GM12878 (cell line): ENCODE data around the gene GNAQ. TPM values are rescaled to one million over a fixed set of nuclear protein-coding genes. Genes with fewer than 3 reads are reported as not detected.
A peak's percentile ranks its signal among the peaks of the same experiment; 100 is the strongest.

ENCODE experiments used
- ATAC-seq: fragments of 200-7000 bp; cut with Tn5 transposase; 3 replicates; pipeline ENCODE4 v1.9.1; 2020; ENCODE audit warnings: mild to moderate bottlenecking, moderate library complexity
- BruUV-seq: library from RNA; stranded (reverse); fragments of 400-500 nt; replicated peaks from 2 replicates; lab custom pipeline; 2021; lab: Mats Ljungman, UMichigan
- CTCF ChIA-PET: fragments of 300-600 bp; sonication (Branson Sonifier 250); formaldehyde crosslinking; extraction: SDS; loops from one replicate; lab custom pipeline; 2021; ENCODE audit warnings: inconsistent platforms; lab: Yijun Ruan, JAX
- POLR2A ChIA-PET: fragments of 350-600 bp; formaldehyde crosslinking; extraction: SDS; loops from one replicate; lab custom pipeline; 2021; ENCODE audit warnings: inconsistent platforms; lab: Charles Lee
- RAD21 ChIA-PET: fragments of 300-600 bp; sonication (Branson Sonifier 250); formaldehyde crosslinking; loops from one replicate; lab custom pipeline; 2023; ENCODE audit warnings: antibody characterized with exemption; ENCODE audit not compliant: unreplicated experiment; lab: Charles Lee
- SMC1A ChIA-PET: fragments of 300-600 bp; sonication (Branson Sonifier 250); formaldehyde crosslinking; loops from one replicate; lab custom pipeline; 2023; ENCODE audit not compliant: unreplicated experiment, uncharacterized antibody; lab: Charles Lee
- DNase-seq: peaks from one replicate; pipeline ENCODE4 v3.0.0-alpha.2; 2011; ENCODE audit warnings: low read depth, low spot score
- FAIRE-seq: peaks from 3 replicates; lab custom pipeline; 2011; peaks lifted over from hg19 to GRCh38; lab: Jason Lieb, UNC
- H2AFZ ChIP-seq: 2 replicates; pipeline ENCODE4 v1.6.0; 2011; ENCODE audit warnings: low read depth, low read length, control low read depth; ENCODE audit not compliant: control insufficient read depth
- H3K27ac ChIP-seq: 2 replicates; pipeline ENCODE4 v1.5.1; 2011; ENCODE audit warnings: control low read depth; ENCODE audit not compliant: control insufficient read depth, insufficient read depth
- H3K27me3 ChIP-seq, 2 experiments: replicated peaks in 1 of 2; 2 replicates each; pipeline versions ENCODE4 v1.6.0 to v1.6.1; 2011; ENCODE audit warnings: low read length in 1 of 2; ENCODE audit not compliant: control insufficient read depth in 2 of 2, insufficient read depth in 2 of 2
- H3K36me3 ChIP-seq, 2 experiments: 2 replicates each; pipeline ENCODE4 v1.5.1; 2011; ENCODE audit warnings: low read length in 1 of 2; ENCODE audit not compliant: control insufficient read depth in 2 of 2, insufficient read depth in 2 of 2
- H3K4me1 ChIP-seq: 2 replicates; pipeline ENCODE4 v1.6.1; 2011; ENCODE audit warnings: mild to moderate bottlenecking, low read length, moderate library complexity, mixed read lengths; ENCODE audit not compliant: control insufficient read depth, insufficient read depth
- H3K4me2 ChIP-seq: 2 replicates; pipeline ENCODE4 v1.6.0; 2011; ENCODE audit warnings: control low read depth; ENCODE audit not compliant: control insufficient read depth, insufficient read depth
- H3K4me3 ChIP-seq: fragments of 200-600 bp; sonication (generic); 2 replicates; pipeline ENCODE4 v1.5.1; 2016
- H3K79me2 ChIP-seq: 2 replicates; pipeline ENCODE4 v1.6.0; 2011; ENCODE audit warnings: low read length; ENCODE audit not compliant: control insufficient read depth, insufficient read depth
- H3K9ac ChIP-seq: 2 replicates; pipeline ENCODE4 v1.8.0; 2011; ENCODE audit warnings: low read length, control low read depth, mixed read lengths; ENCODE audit not compliant: control insufficient read depth, insufficient read depth
- H3K9me3 ChIP-seq: replicated peaks from 3 replicates; pipeline ENCODE4 v1.5.1; 2011; ENCODE audit warnings: mild to moderate bottlenecking, low read length; ENCODE audit not compliant: control insufficient read depth, insufficient read depth
- H4K20me1 ChIP-seq: 2 replicates; pipeline ENCODE4 v1.6.0; 2011; ENCODE audit not compliant: control insufficient read depth, insufficient read depth
- ATF7 ChIP-seq: fragments of 450-650 bp; IDR thresholded peaks from 2 replicates; pipeline ENCODE4 v1.6.1; 2016; ENCODE audit warnings: low read depth, mild to moderate bottlenecking
- BCL11A ChIP-seq: IDR thresholded peaks from 2 replicates; pipeline ENCODE4 v1.6.1; 2011; ENCODE audit warnings: low read depth, low read length
- BMI1 ChIP-seq: fragments of 450-650 bp; IDR thresholded peaks from 2 replicates; pipeline ENCODE4 v1.6.1; 2016; ENCODE audit warnings: mild to moderate bottlenecking, moderate library complexity, borderline replicate concordance
- CHD2 ChIP-seq: IDR thresholded peaks from 2 replicates; pipeline ENCODE4 v1.6.1; 2011; ENCODE audit warnings: low read depth, low read length, improper control_type of control experiment, borderline replicate concordance
- DPF2 ChIP-seq: fragments of 450-650 bp; IDR thresholded peaks from 2 replicates; pipeline ENCODE4 v1.6.1; 2017; ENCODE audit warnings: mild to moderate bottlenecking
- EP300 ChIP-seq, 2 experiments: fragments of 150-350 bp in 1 of 2; IDR thresholded peaks; 2 replicates each; pipeline ENCODE4 v1.6.1; 2011 to 2012; ENCODE audit warnings: low read depth in 2 of 2, low read length in 2 of 2, borderline replicate concordance in 1 of 2, improper control_type of control experiment in 1 of 2, inconsistent platforms in 1 of 2; ENCODE audit not compliant: control insufficient read depth in 1 of 2
- ESRRA ChIP-seq: IDR thresholded peaks from 2 replicates; pipeline ENCODE4 v1.6.1; 2012; ENCODE audit warnings: mild to moderate bottlenecking, low read length, improper control_type of control experiment
- GATAD2B ChIP-seq: fragments of 450-650 bp; conservative IDR thresholded peaks from 2 replicates; pipeline ENCODE4 v1.6.1; 2017; ENCODE audit warnings: low read depth, mild to moderate bottlenecking, moderate library complexity
- HDGF ChIP-seq: fragments of 450-650 bp; IDR thresholded peaks from 2 replicates; pipeline ENCODE4 v1.6.1; 2016; ENCODE audit warnings: antibody characterized with exemption
- IKZF1 ChIP-seq: fragments of 450-650 bp; conservative IDR thresholded peaks from 2 replicates; pipeline ENCODE4 v1.6.1; 2017; ENCODE audit warnings: antibody characterized with exemption, mild to moderate bottlenecking
- IRF4 ChIP-seq: IDR thresholded peaks from 2 replicates; pipeline ENCODE4 v1.6.1; 2011; ENCODE audit warnings: low read depth, low read length
- MEF2B ChIP-seq: fragments of 450-650 bp; IDR thresholded peaks from 2 replicates; pipeline ENCODE4 v1.6.1; 2018; ENCODE audit warnings: mild to moderate bottlenecking, moderate library complexity; ENCODE audit not compliant: partially characterized antibody, poor library complexity, severe bottlenecking
- MYC ChIP-seq: IDR thresholded peaks from 2 replicates; pipeline ENCODE4 v1.6.1; 2011; ENCODE audit warnings: mild to moderate bottlenecking, low read length, moderate library complexity, inconsistent platforms; ENCODE audit not compliant: insufficient read depth, insufficient replicate concordance, insufficient read length, severe bottlenecking
- RAD51 ChIP-seq: fragments of 450-650 bp; IDR thresholded peaks from 2 replicates; pipeline ENCODE4 v1.6.1; 2016; ENCODE audit warnings: moderate library complexity, mild to moderate bottlenecking, inconsistent platforms
- RB1 ChIP-seq: fragments of 450-650 bp; formaldehyde crosslinking; IDR thresholded peaks from 2 replicates; pipeline ENCODE4 v1.6.1; 2017; ENCODE audit warnings: mild to moderate bottlenecking, borderline replicate concordance
- SMAD1 ChIP-seq: fragments of 450-650 bp; IDR thresholded peaks from 2 replicates; pipeline ENCODE4 v1.6.1; 2018; ENCODE audit warnings: mild to moderate bottlenecking, low read depth; ENCODE audit not compliant: partially characterized antibody
- SREBF2 ChIP-seq: IDR thresholded peaks from 2 replicates; pipeline ENCODE4 v1.6.1; 2012; ENCODE audit warnings: mild to moderate bottlenecking, low read length
- TARDBP ChIP-seq: IDR thresholded peaks from 2 replicates; pipeline ENCODE4 v1.6.1; 2016; ENCODE audit warnings: borderline replicate concordance
- ZNF207 ChIP-seq: fragments of 450-650 bp; IDR thresholded peaks from 2 replicates; pipeline ENCODE4 v1.6.1; 2014; ENCODE audit warnings: antibody characterized with exemption, mild to moderate bottlenecking, borderline replicate concordance
- ZNF217 ChIP-seq: fragments of 450-650 bp; IDR thresholded peaks from 2 replicates; pipeline ENCODE4 v1.6.1; 2017; ENCODE audit warnings: antibody characterized with exemption, mild to moderate bottlenecking
- WGBS: methylation state at CpG from one replicate; pipeline ENCODE4 v1.1.6; 2016; ENCODE audit warnings: low lambda C conversion rate; ENCODE audit not compliant: insufficient replicate concordance, insufficient coverage; ENCODE audit errors: missing lambda C conversion rate; 5-methylcytosine and 5-hydroxymethylcytosine counted together
- in situ Hi-C: fragments of 300-500 bp; cut with MboI; formaldehyde crosslinking; loops from 9 replicates; pipeline ENCODE4 v1.14.3; 2018; ENCODE audit warnings: mixed read lengths
- intact Hi-C: fragments of 100-400 bp; cut with micrococcal nuclease; formaldehyde crosslinking; loops from one replicate; pipeline ENCODE4 v1.14.2; 2022; ENCODE audit not compliant: unreplicated experiment
- polyA plus RNA-seq, 11 experiments: library from polyadenylated mRNA; depleted of rRNA in 4 of 11; unstranded in 6 of 11; stranded (reverse) in 5 of 11; fragments of >200 nt; fragmentation: Nextera tagmentation in 4 of 11; fragmentation: Illumina TruSeq in 1 of 11; extraction: Ambion mirVana in 4 of 11; extraction: Trizol in 1 of 11; gene quantifications; 1 replicate in 1 of 11; 2 replicates in 10 of 11; pipeline versions ENCODE4 v1.2.1 to v1.2.3, GENCODE V29; 2011 to 2016; ENCODE audit warnings: inconsistent platforms in 2 of 11, missing spikeins in 2 of 11, low read depth in 1 of 11
- total RNA-seq, 4 experiments: library from RNA; depleted of rRNA in 3 of 4; stranded (reverse); fragments of >200 nt in 3 of 4; fragmentation: Illumina TruSeq in 1 of 4; extraction: Trizol in 1 of 4; gene quantifications; 2 replicates each; pipeline versions ENCODE4 v1.2.1 to v1.2.3, GENCODE V29; 2013 to 2021
- TF ChIP-seq, protein P1 (sequence below): IDR thresholded peaks from 2 replicates; pipeline ENCODE4 v1.6.1; 2012; ENCODE audit warnings: low read depth, low read length, improper control_type of control experiment
- TF ChIP-seq, protein P2 (sequence below), 3 experiments: IDR thresholded peaks in 2 of 3; conservative IDR thresholded peaks in 1 of 3; 2 replicates each; pipeline ENCODE4 v1.5.1; 2011; ENCODE audit warnings: low read depth in 3 of 3, low read length in 3 of 3, mild to moderate bottlenecking in 3 of 3, control low read depth in 2 of 3, moderate library complexity in 2 of 3, inconsistent platforms in 1 of 3, mixed read lengths in 1 of 3; ENCODE audit not compliant: control insufficient read depth in 2 of 3, insufficient read depth in 1 of 3; ENCODE audit errors: extremely low read depth in 1 of 3

Gene GNAQ
- total and polyA plus RNA-seq, 10 of the 15 experiments (the other 5 are each of a cell fraction or from before 2014, with no cell fraction given), result 0.15 to 47.2 (median 0.49) TPM

DNA sequence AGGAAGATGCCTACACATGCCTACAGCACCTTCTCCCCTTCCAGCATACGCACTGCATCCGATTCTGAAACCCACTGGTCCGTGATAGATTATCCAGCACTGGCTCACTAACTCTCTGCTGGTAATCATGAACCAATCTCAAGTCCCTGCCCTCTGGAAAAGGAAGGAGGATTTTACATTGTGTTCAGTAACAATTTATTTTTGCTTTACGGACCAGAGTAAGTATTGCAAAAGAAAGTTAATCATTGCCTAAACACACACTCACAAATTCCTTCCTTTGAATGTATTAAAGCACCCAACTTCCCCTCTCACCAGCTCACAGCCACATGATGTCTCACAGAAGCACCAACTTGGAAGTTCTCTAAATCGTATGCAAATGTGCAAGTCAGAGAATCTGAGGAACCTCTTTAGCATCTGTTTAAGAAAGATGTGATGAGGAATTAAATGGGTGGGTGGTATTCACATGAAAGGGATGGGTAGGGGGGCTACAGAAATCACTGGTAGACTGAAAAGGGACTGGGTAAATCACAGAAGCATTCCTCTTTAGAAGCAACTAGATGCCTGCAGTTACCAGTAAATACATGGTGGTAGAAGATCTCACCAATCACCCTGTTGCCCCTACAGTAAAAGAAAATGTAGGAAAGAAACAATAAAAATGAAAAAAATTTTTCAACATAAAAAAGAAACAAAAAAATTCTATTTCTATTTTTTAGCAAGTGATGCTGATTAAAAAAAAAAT, 8.4 kb downstream of the GNAQ start:
- FAIRE-seq (no peak), DNase-seq (no peak), ATAC-seq (peak; percentile 54)
- in situ Hi-C loops, result no loop called here
- Histone ChIP-seq H3K27me3 (no peaks in the 10 kb centered on the region; a peak in 2 of 4 replicates), H4K20me1 (no peaks in the 10 kb centered on the region), H3K27ac (no peak overlapping the region), H3K4me2 (no peak overlapping the region), H3K79me2 (no peaks in the 10 kb centered on the region), H3K9ac (no peak overlapping the region), H3K9me3 (no peaks in the 10 kb centered on the region), H3K36me3 (no peaks in the 10 kb centered on the region), H3K4me1 (no peaks in the 10 kb centered on the region), H2AFZ (no peak overlapping the region), H3K4me3 (no peak overlapping the region)
- ChIA-PET SMC1A (interaction anchor here (1.0 to 4.5 kb wide), 4 partner anchors 12 to 253 kb away, joined by 3 to 26 read pairs (median 8); no protein-coding TSS in a partner anchor), CTCF (interaction anchor here (1.0 to 2.1 kb wide), 2 partner anchors 13 to 46 kb away, joined by 3 to 11 read pairs; no protein-coding TSS in a partner anchor), POLR2A (interaction anchor here (0.6 kb wide), 2 partner anchors 8 to 62 kb away, joined by 3 to 4 read pairs; no protein-coding TSS in a partner anchor), RAD21 (interaction anchor here (1.0 to 1.6 kb wide), 5 partner anchors 16 to 74 kb away, joined by 3 to 4 read pairs (median 3); no protein-coding TSS in a partner anchor)
- 3% methylated on average over 5 of the region's 5 CpGs for WGBS
- intact Hi-C loops, result no loop called here
- BruUV-seq, result no TSS peak
- TF ChIP-seq CHD2 (no peak), MEF2B (no peak), MYC (no peak), SREBF2 (no peak), EP300 (IDR thresholded peaks at IDR 0.05; ENCODE audit: borderline replicate concordance in 1 of 2, control insufficient read depth in 1 of 2, low read depth in 2 of 2, low read length in 2 of 2) (0 out of 4 replicates have a peak, but pooled peaks of 1 of the 2 experiments have one; percentile 11), DPF2 (0 out of 2 replicates have a peak, but pooled peaks have one; percentile 51), GATAD2B (0 out of 2 replicates have a peak, but pooled peaks have one; percentile 27), HDGF (no peak), TARDBP (no peak), ZNF207 (no peak), IKZF1 (no peak; the same call in none of the 2 replicates), IRF4 (no peak), BMI1 (peak; percentile 33; the same call in 1 of the 2 replicates), RAD51 (peak; percentile 40), RB1 (no peak), BCL11A (no peak), ATF7 (peak; percentile 30; the same call in 1 of the 2 replicates), ZNF217 (no peak), ESRRA (no peak), SMAD1 (no peak)
- TF ChIP-seq, protein P1, sequence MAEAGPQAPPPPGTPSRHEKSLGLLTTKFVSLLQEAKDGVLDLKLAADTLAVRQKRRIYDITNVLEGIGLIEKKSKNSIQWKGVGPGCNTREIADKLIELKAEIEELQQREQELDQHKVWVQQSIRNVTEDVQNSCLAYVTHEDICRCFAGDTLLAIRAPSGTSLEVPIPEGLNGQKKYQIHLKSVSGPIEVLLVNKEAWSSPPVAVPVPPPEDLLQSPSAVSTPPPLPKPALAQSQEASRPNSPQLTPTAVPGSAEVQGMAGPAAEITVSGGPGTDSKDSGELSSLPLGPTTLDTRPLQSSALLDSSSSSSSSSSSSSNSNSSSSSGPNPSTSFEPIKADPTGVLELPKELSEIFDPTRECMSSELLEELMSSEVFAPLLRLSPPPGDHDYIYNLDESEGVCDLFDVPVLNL, result no peak
- TF ChIP-seq, protein P2, sequence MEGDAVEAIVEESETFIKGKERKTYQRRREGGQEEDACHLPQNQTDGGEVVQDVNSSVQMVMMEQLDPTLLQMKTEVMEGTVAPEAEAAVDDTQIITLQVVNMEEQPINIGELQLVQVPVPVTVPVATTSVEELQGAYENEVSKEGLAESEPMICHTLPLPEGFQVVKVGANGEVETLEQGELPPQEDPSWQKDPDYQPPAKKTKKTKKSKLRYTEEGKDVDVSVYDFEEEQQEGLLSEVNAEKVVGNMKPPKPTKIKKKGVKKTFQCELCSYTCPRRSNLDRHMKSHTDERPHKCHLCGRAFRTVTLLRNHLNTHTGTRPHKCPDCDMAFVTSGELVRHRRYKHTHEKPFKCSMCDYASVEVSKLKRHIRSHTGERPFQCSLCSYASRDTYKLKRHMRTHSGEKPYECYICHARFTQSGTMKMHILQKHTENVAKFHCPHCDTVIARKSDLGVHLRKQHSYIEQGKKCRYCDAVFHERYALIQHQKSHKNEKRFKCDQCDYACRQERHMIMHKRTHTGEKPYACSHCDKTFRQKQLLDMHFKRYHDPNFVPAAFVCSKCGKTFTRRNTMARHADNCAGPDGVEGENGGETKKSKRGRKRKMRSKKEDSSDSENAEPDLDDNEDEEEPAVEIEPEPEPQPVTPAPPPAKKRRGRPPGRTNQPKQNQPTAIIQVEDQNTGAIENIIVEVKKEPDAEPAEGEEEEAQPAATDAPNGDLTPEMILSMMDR (IDR thresholded peaks at IDR 0.05 in 2 of 3, conservative IDR thresholded peaks at IDR 0.05 in 1 of 3; ENCODE audit: control insufficient read depth in 2 of 3, extremely low read depth in 1 of 3, insufficient read depth in 1 of 3, low read depth in 3 of 3, low read length in 3 of 3), result no peak
